Measurements from ENCODE around the gene ZDHHC11B. TPM values are rescaled to one million over a fixed set of nuclear protein-coding genes. Genes with fewer than 3 reads are reported as not detected.
"Not testable (repeated sequence)": the region's sequence is repeated elsewhere in the genome, so short reads cannot be mapped to it uniquely, and the experiment has no call there.

Gene ZDHHC11B
- total RNA-seq, 6 experiments from 2014 or later = 0.17 to 0.19 TPM; not detected in 4

GRCh38 chr5:751496-751895 lies 33.0 kb downstream of the ZDHHC11B start:
- TF ChIP-seq CTCF (IDR thresholded peaks at IDR 0.05) = no peak
- DNase-seq = no peak
- no peaks in the 10 kb centered on the region for H3K4me1 Mint-ChIP-seq (ENCODE audit: low read depth)
- no peak overlapping the region for H3K27ac Mint-ChIP-seq
- no peak overlapping the region for H3K4me3 Mint-ChIP-seq
- H3K9me3 Mint-ChIP-seq = no peaks in the 10 kb centered on the region
- peaks cover 6% of the 10 kb centered on the region; the same call in 1 of the 2 replicates for H3K27me3 Mint-ChIP-seq (ENCODE audit: insufficient read depth)
- H3K36me3 Mint-ChIP-seq (ENCODE audit: low read depth) = no peaks in the 10 kb centered on the region

GRCh38 chr5:750226-750625 lies 34.3 kb downstream of the ZDHHC11B start:
- H3K27me3 Mint-ChIP-seq (ENCODE audit: insufficient read depth); H3K9me3 Mint-ChIP-seq; H3K36me3 Mint-ChIP-seq (ENCODE audit: low read depth); H3K27ac Mint-ChIP-seq; H3K4me1 Mint-ChIP-seq (ENCODE audit: low read depth); H3K4me3 Mint-ChIP-seq; DNase-seq: not testable (repeated sequence)

DNA sequence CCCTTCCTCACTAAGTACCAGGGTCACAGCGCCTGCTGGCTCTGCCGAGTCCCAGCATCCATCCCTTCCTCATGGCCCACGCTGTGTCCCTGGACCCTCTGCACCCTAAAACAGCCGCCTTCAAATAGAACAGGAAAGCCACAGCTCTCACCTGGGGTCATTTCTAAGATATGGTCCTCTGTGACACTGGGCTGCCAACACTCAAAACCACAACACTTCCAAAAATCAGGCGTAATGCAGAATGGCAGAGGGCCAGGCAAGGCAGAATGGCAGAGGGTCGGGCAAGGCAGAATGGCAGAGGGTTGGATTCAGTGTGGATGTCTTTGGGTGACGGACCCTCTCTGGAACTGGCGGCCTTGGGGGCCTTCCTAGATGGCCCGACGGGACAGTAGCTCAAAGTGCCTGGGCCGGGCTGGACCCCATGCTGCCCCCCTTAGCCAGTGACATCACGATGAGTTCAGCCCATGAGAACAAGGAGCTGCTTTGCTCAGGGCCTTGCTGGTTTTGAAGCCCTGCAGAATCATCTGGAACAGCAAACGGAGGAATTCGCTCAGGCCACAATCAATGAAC lies 35.3 kb downstream of the ZDHHC11B start:
- Mint-ChIP-seq H3K36me3 (ENCODE audit: low read depth) (no peaks in the 10 kb centered on the region), H3K9me3 (no peaks in the 10 kb centered on the region), H3K27me3 (ENCODE audit: insufficient read depth) (peaks cover 9% of the 10 kb centered on the region), H3K4me1 (ENCODE audit: low read depth) (no peaks in the 10 kb centered on the region), H3K27ac (no peak overlapping the region), H3K4me3 (no peak overlapping the region)
- DNase-seq = no peak
- no peak for TF ChIP-seq CTCF (IDR thresholded peaks at IDR 0.05)

GRCh38 chr5:748011-748980 lies 36.2 kb downstream of the ZDHHC11B start:
- H3K36me3 Mint-ChIP-seq (ENCODE audit: low read depth); H3K4me1 Mint-ChIP-seq (ENCODE audit: low read depth); H3K27ac Mint-ChIP-seq; H3K27me3 Mint-ChIP-seq (ENCODE audit: insufficient read depth); H3K9me3 Mint-ChIP-seq; DNase-seq; H3K4me3 Mint-ChIP-seq: not testable (repeated sequence)

GRCh38 chr5:747303-747844 lies 37.2 kb downstream of the ZDHHC11B start:
- not testable (repeated sequence) for H3K4me1 Mint-ChIP-seq (ENCODE audit: low read depth); H3K27ac Mint-ChIP-seq; H3K9me3 Mint-ChIP-seq; H3K36me3 Mint-ChIP-seq (ENCODE audit: low read depth); H3K4me3 Mint-ChIP-seq; DNase-seq
- peaks cover 10% of the 10 kb centered on the region for H3K27me3 Mint-ChIP-seq (ENCODE audit: insufficient read depth)

GRCh38 chr5:746258-746761 lies 38.2 kb downstream of the ZDHHC11B start:
- Mint-ChIP-seq H3K27me3 (ENCODE audit: insufficient read depth) (peaks cover 14% of the 10 kb centered on the region), H3K9me3 (no peaks in the 10 kb centered on the region), H3K4me1 (ENCODE audit: low read depth) (no peaks in the 10 kb centered on the region), H3K36me3 (ENCODE audit: low read depth) (no peaks in the 10 kb centered on the region), H3K4me3 (no peak overlapping the region), H3K27ac (no peak overlapping the region)
- no peak for TF ChIP-seq CTCF (IDR thresholded peaks at IDR 0.05)
- no peak for DNase-seq

DNA sequence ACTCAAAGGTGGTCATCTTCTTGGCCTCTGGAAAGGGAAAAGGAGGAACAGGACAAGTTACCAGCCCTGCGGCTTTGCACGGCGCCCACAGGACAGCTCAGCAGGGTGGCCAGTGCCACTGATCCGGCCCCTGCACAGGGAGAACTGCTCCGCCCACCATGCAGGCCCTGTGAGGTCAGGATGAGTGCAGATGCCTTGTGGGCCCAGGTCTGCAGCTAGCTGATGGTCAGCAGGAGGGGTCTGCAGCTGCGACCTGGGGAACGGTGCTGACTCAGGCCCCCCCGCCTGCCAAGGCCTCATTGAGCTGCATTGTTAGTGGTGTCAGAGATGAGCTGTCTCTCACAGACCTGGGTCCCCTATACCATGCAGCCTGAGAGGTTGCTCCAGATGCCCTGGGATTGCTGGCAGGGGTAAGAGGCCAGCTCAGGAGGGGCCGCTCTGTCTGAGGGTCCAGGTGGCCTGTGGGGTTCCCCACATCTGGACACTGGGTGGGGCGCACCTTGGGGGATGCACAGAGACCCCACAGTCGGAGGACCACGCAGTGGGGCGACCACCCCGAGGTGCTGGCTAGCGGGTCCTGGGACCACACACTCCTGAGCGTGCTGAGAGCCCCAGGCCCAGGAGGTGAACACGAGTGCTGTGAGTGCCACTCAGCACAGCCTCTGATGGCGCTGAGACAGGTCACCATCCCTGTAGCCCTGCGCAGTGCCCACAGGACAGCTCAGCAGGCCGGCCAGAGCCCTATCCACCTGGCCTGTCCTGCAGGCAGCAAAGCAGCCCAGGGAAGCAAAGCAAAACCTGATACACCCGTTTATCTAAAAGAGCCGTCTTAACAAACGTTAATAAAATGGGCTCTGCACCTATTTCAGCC lies 39.0 kb downstream of the ZDHHC11B start:
- not testable (repeated sequence) for H3K4me3 Mint-ChIP-seq; H3K9me3 Mint-ChIP-seq; DNase-seq; H3K4me1 Mint-ChIP-seq (ENCODE audit: low read depth); H3K27ac Mint-ChIP-seq; H3K36me3 Mint-ChIP-seq (ENCODE audit: low read depth)
- peaks cover 14% of the 10 kb centered on the region for H3K27me3 Mint-ChIP-seq (ENCODE audit: insufficient read depth)

DNA sequence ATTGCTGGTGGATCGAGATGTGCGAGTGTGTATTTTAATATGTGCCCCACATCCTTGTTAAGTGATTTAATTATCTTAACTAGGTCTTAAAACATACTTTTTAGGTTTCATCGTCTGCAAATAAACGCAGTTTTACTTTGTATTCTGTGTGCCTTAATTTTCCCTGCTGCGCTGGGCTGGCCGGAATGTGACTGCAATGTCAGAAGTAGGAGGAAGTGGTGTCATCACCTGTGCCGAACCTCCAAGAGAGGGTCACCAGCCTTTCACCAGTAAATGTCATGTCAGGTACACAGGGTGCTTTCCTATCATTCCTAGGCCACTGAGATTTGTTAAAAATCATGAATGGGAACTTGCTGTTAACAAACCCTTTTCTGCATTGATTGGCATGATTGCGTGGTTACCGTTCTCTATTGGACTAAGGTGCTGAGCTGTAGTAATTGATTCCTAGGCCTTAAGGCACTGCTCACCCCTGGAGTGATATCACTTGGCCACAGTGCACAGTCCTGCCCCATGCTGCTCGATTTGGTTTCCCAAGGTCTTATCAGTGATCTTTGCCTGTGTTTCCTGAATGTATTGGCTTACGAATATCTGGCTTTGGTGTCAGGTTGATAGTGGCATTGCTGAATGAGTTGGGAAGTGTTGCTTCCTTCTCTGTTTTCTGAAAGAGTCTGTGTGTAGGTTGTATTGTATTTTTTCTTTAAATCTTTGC lies 40.7 kb downstream of the ZDHHC11B start:
- H3K27me3 Mint-ChIP-seq (ENCODE audit: insufficient read depth) = peaks cover 13% of the 10 kb centered on the region
- H3K4me3 Mint-ChIP-seq; H3K27ac Mint-ChIP-seq; H3K9me3 Mint-ChIP-seq; H3K36me3 Mint-ChIP-seq (ENCODE audit: low read depth); H3K4me1 Mint-ChIP-seq (ENCODE audit: low read depth); DNase-seq: not testable (repeated sequence)

DNA sequence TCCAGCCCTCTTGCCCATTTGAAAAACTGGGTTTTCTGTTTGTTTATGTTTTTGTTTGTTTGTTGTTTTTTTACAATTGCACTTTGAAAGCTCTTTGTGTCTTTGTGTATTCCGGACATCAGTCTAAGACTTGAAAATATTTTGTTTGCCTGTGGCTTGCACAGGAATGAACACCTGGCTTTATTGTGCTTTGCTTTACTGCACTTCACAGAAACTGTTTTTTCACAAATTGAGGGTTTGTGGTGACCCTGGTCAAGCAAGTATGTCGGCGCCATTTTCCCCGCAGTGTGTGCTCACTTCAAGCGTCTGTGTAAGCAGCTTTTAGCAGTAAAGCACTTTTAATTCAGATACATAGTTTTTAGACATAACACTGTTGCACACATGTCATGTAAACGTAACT lies 42.3 kb downstream of the ZDHHC11B start:
- not testable (repeated sequence) for H3K36me3 Mint-ChIP-seq (ENCODE audit: low read depth); H3K4me3 Mint-ChIP-seq; H3K9me3 Mint-ChIP-seq; H3K27ac Mint-ChIP-seq; H3K4me1 Mint-ChIP-seq (ENCODE audit: low read depth); DNase-seq
- H3K27me3 Mint-ChIP-seq (ENCODE audit: insufficient read depth) = peaks cover 15% of the 10 kb centered on the region

Measured in HFFc6 (cell line).